22Rv1 (cell line): Measurements from ENCODE around the gene PROM1.

ENCODE experiments used
- CTCF ChIP-seq: fragments of 450-650 bp; IDR thresholded peaks from 2 replicates; pipeline ENCODE4 v1.5.1; 2017; ENCODE audit warnings: mild to moderate bottlenecking
- ZFX ChIP-seq: fragments of 450-650 bp; IDR thresholded peaks from 2 replicates; pipeline ENCODE4 v1.6.1; 2017; ENCODE audit warnings: antibody characterized with exemption, borderline replicate concordance

DNA sequence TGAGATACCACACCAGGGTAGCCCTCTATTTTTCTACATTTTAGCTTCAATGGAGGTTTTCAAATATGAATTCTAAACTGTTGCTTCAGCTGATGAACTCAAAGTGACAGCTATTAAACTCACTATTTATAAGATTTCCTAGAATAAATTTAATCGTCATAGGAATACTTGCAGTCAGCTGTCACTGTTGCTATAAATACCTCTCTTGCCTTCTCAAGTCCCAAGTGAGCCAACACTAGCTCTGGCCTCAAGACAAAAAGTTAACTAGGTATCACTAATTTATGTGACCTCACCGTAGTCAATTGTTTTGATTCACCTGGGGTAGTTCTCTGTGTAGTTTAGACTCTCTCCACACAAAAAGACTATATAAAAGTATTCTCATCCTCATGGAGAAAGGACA, 34.3 kb upstream of the PROM1 start:
- TF ChIP-seq CTCF (no peak), ZFX (no peak)
